ENCODE measurements around the gene MDM4. TPM values are rescaled to one million over a fixed set of nuclear protein-coding genes. Genes with fewer than 3 reads are reported as not detected.

MDM4 gene
- total RNA-seq, 2 donors from 2014 or later: 65.5 to 161 TPM

DNA sequence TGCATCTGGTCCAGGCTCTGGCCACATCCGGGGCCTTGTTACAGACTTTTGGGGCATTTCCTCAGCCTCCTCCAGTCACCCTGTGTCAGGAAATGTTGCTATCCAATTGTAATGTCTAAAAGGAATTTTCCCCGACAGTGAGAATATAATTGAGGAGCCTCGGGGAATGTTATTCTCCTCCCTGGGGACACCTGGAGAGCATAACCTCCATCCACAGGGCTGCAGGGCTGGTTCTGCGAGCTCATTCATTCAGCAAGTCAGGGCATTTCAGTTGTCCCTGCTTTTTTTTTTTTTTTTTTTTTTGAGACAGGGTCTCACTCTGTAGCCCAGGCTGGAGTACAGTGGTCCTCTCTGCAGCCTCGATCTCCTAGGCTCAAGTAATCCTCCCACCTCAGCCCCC lies 72.6 kb downstream of the MDM4 start:
- no peaks in the 10 kb centered on the region for H3K9me3 Mint-ChIP-seq
- no peak for DNase-seq
- no peaks in the 10 kb centered on the region for H3K4me1 Mint-ChIP-seq
- H3K4me3 ChIP-seq (ENCODE audit: low read length): no peak overlapping the region
- H3K27me3 ChIP-seq (ENCODE audit: control insufficient read depth, insufficient read depth, low read length, poor library complexity, severe bottlenecking): no peaks in the 10 kb centered on the region
- H3K27ac ChIP-seq (ENCODE audit: low read depth, low read length): no peak overlapping the region
- H3K4me3 Mint-ChIP-seq: no peak overlapping the region
- H3K27me3 Mint-ChIP-seq (ENCODE audit: insufficient read depth): no peaks in the 10 kb centered on the region
- no peaks in the 10 kb centered on the region for H3K36me3 Mint-ChIP-seq (ENCODE audit: low read depth)
- WGBS, 2 experiments (ENCODE audit: insufficient coverage in 1 of 2, insufficient read length in 1 of 2): 86 to 91% methylated on average over 3 to 5 of the region's 5 CpGs
- H3K36me3 ChIP-seq (ENCODE audit: control insufficient read depth, insufficient read depth, low read length): no peaks in the 10 kb centered on the region
- TF ChIP-seq, protein P1, sequence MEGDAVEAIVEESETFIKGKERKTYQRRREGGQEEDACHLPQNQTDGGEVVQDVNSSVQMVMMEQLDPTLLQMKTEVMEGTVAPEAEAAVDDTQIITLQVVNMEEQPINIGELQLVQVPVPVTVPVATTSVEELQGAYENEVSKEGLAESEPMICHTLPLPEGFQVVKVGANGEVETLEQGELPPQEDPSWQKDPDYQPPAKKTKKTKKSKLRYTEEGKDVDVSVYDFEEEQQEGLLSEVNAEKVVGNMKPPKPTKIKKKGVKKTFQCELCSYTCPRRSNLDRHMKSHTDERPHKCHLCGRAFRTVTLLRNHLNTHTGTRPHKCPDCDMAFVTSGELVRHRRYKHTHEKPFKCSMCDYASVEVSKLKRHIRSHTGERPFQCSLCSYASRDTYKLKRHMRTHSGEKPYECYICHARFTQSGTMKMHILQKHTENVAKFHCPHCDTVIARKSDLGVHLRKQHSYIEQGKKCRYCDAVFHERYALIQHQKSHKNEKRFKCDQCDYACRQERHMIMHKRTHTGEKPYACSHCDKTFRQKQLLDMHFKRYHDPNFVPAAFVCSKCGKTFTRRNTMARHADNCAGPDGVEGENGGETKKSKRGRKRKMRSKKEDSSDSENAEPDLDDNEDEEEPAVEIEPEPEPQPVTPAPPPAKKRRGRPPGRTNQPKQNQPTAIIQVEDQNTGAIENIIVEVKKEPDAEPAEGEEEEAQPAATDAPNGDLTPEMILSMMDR (conservative IDR thresholded peaks at IDR 0.05): no peak
- no peak overlapping the region for H3K9ac ChIP-seq (ENCODE audit: extremely low read depth, low read length, poor library complexity, severe bottlenecking)
- no peak overlapping the region for H3K27ac Mint-ChIP-seq
- H3K9me3 ChIP-seq (ENCODE audit: control insufficient read depth, low read length): no peaks in the 10 kb centered on the region
- H3K4me1 ChIP-seq (ENCODE audit: control insufficient read depth, insufficient read depth, low read length): no peaks in the 10 kb centered on the region

DNA sequence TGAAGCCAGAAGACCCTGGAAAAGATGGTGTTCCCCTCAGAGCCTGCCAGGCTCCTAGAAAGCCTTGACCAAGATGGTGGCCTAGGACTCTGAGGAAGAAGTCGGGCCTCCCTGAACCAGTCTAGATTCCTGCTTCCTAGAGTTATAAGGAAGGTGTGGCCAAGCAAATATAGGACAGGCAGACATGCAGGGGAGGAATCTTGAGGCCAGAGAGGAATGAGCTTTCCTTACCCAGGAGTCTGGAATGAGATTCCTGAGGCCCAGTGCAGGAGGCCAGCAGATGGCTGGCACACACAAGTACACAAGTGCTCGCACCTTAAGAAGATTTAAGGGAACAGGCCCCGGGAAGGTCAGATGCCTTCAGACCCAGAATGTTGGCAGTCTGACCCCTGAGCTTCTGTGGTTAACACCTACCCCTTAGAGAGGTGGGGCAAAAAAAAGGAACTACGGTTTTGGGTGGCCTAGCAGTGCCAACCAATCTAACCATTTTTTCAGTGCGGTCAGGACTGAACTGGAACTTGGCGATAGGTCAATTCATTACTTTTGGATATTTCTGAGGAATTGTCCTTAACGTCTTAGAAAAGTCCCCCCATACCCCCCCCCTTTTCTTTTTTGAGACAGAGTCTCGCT lies 73.3 kb downstream of the MDM4 start:
- Histone ChIP-seq H3K4me1 (ENCODE audit: control insufficient read depth, insufficient read depth, low read length) (no peaks in the 10 kb centered on the region), H3K9ac (ENCODE audit: extremely low read depth, low read length, poor library complexity, severe bottlenecking) (no peak overlapping the region), H3K27ac (ENCODE audit: low read depth, low read length) (no peak overlapping the region), H3K36me3 (ENCODE audit: control insufficient read depth, insufficient read depth, low read length) (no peaks in the 10 kb centered on the region), H3K27me3 (ENCODE audit: control insufficient read depth, insufficient read depth, low read length, poor library complexity, severe bottlenecking) (no peaks in the 10 kb centered on the region), H3K4me3 (ENCODE audit: low read length) (no peak overlapping the region), H3K9me3 (ENCODE audit: control insufficient read depth, low read length) (no peaks in the 10 kb centered on the region)
- no peaks in the 10 kb centered on the region for H3K4me1 Mint-ChIP-seq
- 87 to 89% methylated on average over 7 to 8 of the region's 8 CpGs for WGBS, 2 experiments (ENCODE audit: insufficient coverage in 1 of 2, insufficient read length in 1 of 2)
- TF ChIP-seq, protein P1 (conservative IDR thresholded peaks at IDR 0.05): no peak
- no peaks in the 10 kb centered on the region for H3K9me3 Mint-ChIP-seq
- no peaks in the 10 kb centered on the region for H3K36me3 Mint-ChIP-seq (ENCODE audit: low read depth)
- DNase-seq: no peak
- no peaks in the 10 kb centered on the region for H3K27me3 Mint-ChIP-seq (ENCODE audit: insufficient read depth)
- H3K4me3 Mint-ChIP-seq: no peak overlapping the region
- H3K27ac Mint-ChIP-seq: no peak overlapping the region

DNA sequence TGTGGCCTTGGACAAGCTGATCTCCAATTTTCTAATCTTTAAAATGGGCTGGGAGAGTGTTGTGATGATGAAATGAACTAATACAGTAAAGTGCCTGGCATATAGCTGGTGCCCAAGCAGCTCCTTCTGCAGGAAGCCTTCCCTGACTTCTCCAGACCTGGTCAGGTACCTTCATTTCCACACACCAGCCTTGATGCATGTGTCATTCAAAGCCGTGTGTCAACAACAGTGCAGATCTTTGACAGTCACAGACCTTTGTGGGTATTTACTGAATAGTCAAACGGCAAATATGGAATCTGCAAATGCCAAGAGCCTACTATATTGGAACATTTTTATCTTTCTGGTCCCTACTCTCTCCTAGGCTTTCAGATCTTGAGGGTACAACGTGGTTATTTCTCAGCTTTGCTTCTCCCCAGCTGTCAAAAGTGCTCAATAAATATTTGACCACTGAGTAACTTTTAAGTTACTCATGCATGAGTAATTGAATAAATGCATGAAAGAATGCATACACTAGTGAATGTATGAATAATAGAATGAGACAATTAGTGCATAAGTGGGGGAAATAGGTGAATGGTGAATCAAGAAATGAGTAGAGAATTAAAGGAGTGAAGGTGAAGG lies 75.4 kb downstream of the MDM4 start:
- 81 to 88% methylated on average over 3 of the region's 3 CpGs for WGBS, 2 experiments (ENCODE audit: insufficient coverage in 1 of 2, insufficient read length in 1 of 2)
- TF ChIP-seq, protein P1 (conservative IDR thresholded peaks at IDR 0.05): no peak
- no peak overlapping the region for H3K27ac ChIP-seq (ENCODE audit: low read depth, low read length)
- H3K4me3 Mint-ChIP-seq: no peak overlapping the region
- no peaks in the 10 kb centered on the region for H3K4me1 ChIP-seq (ENCODE audit: control insufficient read depth, insufficient read depth, low read length)
- no peaks in the 10 kb centered on the region for H3K36me3 Mint-ChIP-seq (ENCODE audit: low read depth)
- H3K9me3 Mint-ChIP-seq: no peaks in the 10 kb centered on the region
- no peaks in the 10 kb centered on the region for H3K9me3 ChIP-seq (ENCODE audit: control insufficient read depth, low read length)
- no peak overlapping the region for H3K4me3 ChIP-seq (ENCODE audit: low read length)
- H3K4me1 Mint-ChIP-seq: no peaks in the 10 kb centered on the region
- no peaks in the 10 kb centered on the region for H3K27me3 Mint-ChIP-seq (ENCODE audit: insufficient read depth)
- no peaks in the 10 kb centered on the region for H3K27me3 ChIP-seq (ENCODE audit: control insufficient read depth, insufficient read depth, low read length, poor library complexity, severe bottlenecking)
- no peak overlapping the region for H3K9ac ChIP-seq (ENCODE audit: extremely low read depth, low read length, poor library complexity, severe bottlenecking)
- no peaks in the 10 kb centered on the region for H3K36me3 ChIP-seq (ENCODE audit: control insufficient read depth, insufficient read depth, low read length)
- no peak overlapping the region for H3K27ac Mint-ChIP-seq
- no peak for DNase-seq
